Natural killer cell (primary cell): ENCODE data around the gene HOXC9. TPM values are rescaled to one million over a fixed set of nuclear protein-coding genes. Genes with fewer than 3 reads are reported as not detected.

Experiments used
- ATAC-seq, 3 donors: fragments of 150-1000 bp in 2 of 3; fragments of 200-7000 bp in 1 of 3; cut with Tn5 transposase; 1 replicate in 1 of 3; 2 replicates in 2 of 3; pipeline ENCODE4 v1.10.0; 2021; ENCODE audit warnings: mild to moderate bottlenecking in 2 of 3, moderate library complexity in 2 of 3
- DNase-seq, 2 donors: peaks; one replicate each; pipeline versions ENCODE4 v3.0.0 to v3.0.0-alpha.2; 2013 to 2021; ENCODE audit warnings: mixed read lengths in 1 of 2
- H3K27ac ChIP-seq: one replicate; pipeline ENCODE4 v1.5.1; 2013; ENCODE audit warnings: mild to moderate bottlenecking, low read length
- H3K27me3 ChIP-seq: one replicate; pipeline ENCODE4 v1.6.1; 2013; ENCODE audit warnings: low read length; ENCODE audit not compliant: control insufficient read depth, insufficient read depth
- H3K36me3 ChIP-seq: one replicate; pipeline ENCODE4 v1.6.1; 2013; ENCODE audit warnings: low read length; ENCODE audit not compliant: control insufficient read depth, insufficient read depth
- H3K4me1 ChIP-seq: one replicate; pipeline ENCODE4 v1.6.1; 2013; ENCODE audit warnings: low read length; ENCODE audit not compliant: control insufficient read depth, insufficient read depth
- H3K4me3 ChIP-seq: one replicate; pipeline ENCODE4 v1.5.1; 2013; ENCODE audit warnings: low read length
- H3K9me3 ChIP-seq: one replicate; pipeline ENCODE4 v1.6.1; 2013; ENCODE audit warnings: low read length; ENCODE audit not compliant: control insufficient read depth, insufficient read depth
- H3K27ac Mint-ChIP-seq, 2 donors: one replicate each; pipeline ENCODE4 v1.8.0; 2022; ENCODE audit warnings: mild to moderate bottlenecking in 2 of 2, mixed read lengths in 2 of 2, moderate library complexity in 1 of 2
- H3K27me3 Mint-ChIP-seq, 2 donors: one replicate each; pipeline ENCODE4 v1.8.0; 2022; ENCODE audit warnings: low read depth in 2 of 2, mixed read lengths in 2 of 2
- H3K36me3 Mint-ChIP-seq: one replicate; pipeline ENCODE4 v1.8.0; 2022; ENCODE audit warnings: mixed read lengths
- H3K4me1 Mint-ChIP-seq, 2 donors: one replicate each; pipeline ENCODE4 v1.8.0; 2022; ENCODE audit warnings: mixed read lengths in 2 of 2
- H3K4me3 Mint-ChIP-seq: one replicate; pipeline ENCODE4 v1.8.0; 2022; ENCODE audit warnings: mild to moderate bottlenecking, moderate library complexity, mixed read lengths
- H3K9me3 Mint-ChIP-seq, 2 donors: one replicate each; pipeline ENCODE4 v1.8.0; 2022; ENCODE audit warnings: mixed read lengths in 2 of 2
- WGBS: methylation state at CpG from one replicate; pipeline ENCODE4 v1.1.7; 2013; ENCODE audit warnings: missing lambda C conversion rate; ENCODE audit not compliant: insufficient coverage; 5-methylcytosine and 5-hydroxymethylcytosine counted together
- intact Hi-C: fragments of 100-400 bp; cut with micrococcal nuclease; formaldehyde crosslinking; loops from one replicate; pipeline ENCODE4 v1.14.2; 2022
- total RNA-seq, 4 donors: library from RNA; stranded (reverse); fragments of 120-200 nt in 1 of 4; gene quantifications; one replicate each; pipeline versions ENCODE4 v1.2.3 to v1.2.4, GENCODE V29; 2013 to 2022
- TF ChIP-seq, protein P1 (sequence below): fragments of 200-600 bp; IDR thresholded peaks from one replicate; pipeline ENCODE4 v1.8.0; 2022; ENCODE audit warnings: antibody characterized with exemption

HOXC9 gene
- total RNA-seq, 3 donors from 2014 or later (not counting 1 experiment from before 2014, with no cell fraction given) = not detected

GRCh38 chr12:53978477-53979356 is 21.2 kb upstream of the HOXC9 start:
- no peak overlapping the region for H3K4me3 ChIP-seq
- no peaks in the 10 kb centered on the region for H3K36me3 Mint-ChIP-seq
- no peak for DNase-seq
- no peaks in the 10 kb centered on the region for H3K36me3 ChIP-seq
- peaks cover 11 to 22% of the 10 kb centered on the region in 2 donors for H3K4me1 Mint-ChIP-seq
- intact Hi-C loops = loop anchor here (5.0 kb wide), 1 partner anchor 34 kb away; no protein-coding TSS in a partner anchor
- no peak for ATAC-seq
- TF ChIP-seq, protein P1, sequence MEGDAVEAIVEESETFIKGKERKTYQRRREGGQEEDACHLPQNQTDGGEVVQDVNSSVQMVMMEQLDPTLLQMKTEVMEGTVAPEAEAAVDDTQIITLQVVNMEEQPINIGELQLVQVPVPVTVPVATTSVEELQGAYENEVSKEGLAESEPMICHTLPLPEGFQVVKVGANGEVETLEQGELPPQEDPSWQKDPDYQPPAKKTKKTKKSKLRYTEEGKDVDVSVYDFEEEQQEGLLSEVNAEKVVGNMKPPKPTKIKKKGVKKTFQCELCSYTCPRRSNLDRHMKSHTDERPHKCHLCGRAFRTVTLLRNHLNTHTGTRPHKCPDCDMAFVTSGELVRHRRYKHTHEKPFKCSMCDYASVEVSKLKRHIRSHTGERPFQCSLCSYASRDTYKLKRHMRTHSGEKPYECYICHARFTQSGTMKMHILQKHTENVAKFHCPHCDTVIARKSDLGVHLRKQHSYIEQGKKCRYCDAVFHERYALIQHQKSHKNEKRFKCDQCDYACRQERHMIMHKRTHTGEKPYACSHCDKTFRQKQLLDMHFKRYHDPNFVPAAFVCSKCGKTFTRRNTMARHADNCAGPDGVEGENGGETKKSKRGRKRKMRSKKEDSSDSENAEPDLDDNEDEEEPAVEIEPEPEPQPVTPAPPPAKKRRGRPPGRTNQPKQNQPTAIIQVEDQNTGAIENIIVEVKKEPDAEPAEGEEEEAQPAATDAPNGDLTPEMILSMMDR = no peak
- H3K27me3 ChIP-seq = peaks cover 83% of the 10 kb centered on the region
- no peak overlapping the region for H3K27ac Mint-ChIP-seq
- no peak overlapping the region for H3K27ac ChIP-seq
- H3K27me3 Mint-ChIP-seq = peaks cover 80 to 82% of the 10 kb centered on the region in 2 donors
- no peak overlapping the region for H3K4me3 Mint-ChIP-seq
- WGBS = 24% methylated on average over 11 of the region's 15 CpGs
- H3K9me3 ChIP-seq = no peaks in the 10 kb centered on the region
- peaks cover 24% of the 10 kb centered on the region for H3K4me1 ChIP-seq
- H3K9me3 Mint-ChIP-seq = no peaks in the 10 kb centered on the region

DNA sequence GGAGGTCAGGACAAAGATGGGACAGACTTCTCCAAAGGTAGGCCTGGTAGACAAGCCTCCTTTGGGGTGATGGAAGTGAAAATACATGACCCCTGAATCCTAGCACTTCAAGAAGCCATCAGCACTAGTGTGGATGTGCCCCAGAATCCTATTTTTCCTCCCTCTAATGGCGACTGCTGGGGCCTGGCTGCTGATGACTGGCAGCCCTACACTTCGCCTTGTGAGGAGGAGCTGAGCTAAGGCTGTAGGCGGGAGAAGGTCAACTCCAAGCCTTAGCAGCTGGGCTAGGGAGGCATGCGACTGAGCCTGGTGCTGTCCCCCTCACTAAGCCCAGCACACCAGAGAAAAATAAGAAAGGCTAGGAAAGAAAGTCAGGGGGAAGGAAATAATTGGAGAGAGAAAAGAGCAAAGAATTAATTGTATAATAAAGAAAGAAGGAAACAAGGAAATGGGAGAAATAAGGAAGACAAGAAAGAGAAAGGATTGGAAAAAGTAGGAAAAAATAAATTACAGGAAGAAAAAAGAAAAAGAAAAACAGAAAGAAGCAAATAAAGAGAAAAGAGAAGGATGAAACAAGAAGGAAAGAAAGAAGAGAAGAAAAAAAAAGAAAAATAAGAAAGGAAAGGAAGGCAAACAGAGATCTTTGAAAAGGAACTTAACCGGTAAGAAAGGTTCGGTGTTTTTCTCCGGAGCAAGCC is 19.7 kb upstream of the HOXC9 start:
- H3K4me3 ChIP-seq = no peak overlapping the region
- Mint-ChIP-seq H3K27ac (no peak overlapping the region), H3K36me3 (no peaks in the 10 kb centered on the region), H3K9me3 (no peaks in the 10 kb centered on the region), H3K4me3 (no peak overlapping the region), H3K4me1 (peaks cover 10 to 21% of the 10 kb centered on the region in 2 donors), H3K27me3 (peaks cover 84 to 91% of the 10 kb centered on the region in 2 donors)
- H3K36me3 ChIP-seq = no peaks in the 10 kb centered on the region
- H3K9me3 ChIP-seq = peaks cover 1% of the 10 kb centered on the region
- TF ChIP-seq, protein P1 = no peak
- no peak for DNase-seq
- H3K4me1 ChIP-seq = peaks cover 16% of the 10 kb centered on the region
- peaks cover 82% of the 10 kb centered on the region for H3K27me3 ChIP-seq
- intact Hi-C loops = loop anchor here (10.0 kb wide), 1 partner anchor 185 kb away; no protein-coding TSS in a partner anchor
- ATAC-seq = no peak
- no peak overlapping the region for H3K27ac ChIP-seq
- WGBS = 17% methylated on average over 6 of the region's 7 CpGs

DNA sequence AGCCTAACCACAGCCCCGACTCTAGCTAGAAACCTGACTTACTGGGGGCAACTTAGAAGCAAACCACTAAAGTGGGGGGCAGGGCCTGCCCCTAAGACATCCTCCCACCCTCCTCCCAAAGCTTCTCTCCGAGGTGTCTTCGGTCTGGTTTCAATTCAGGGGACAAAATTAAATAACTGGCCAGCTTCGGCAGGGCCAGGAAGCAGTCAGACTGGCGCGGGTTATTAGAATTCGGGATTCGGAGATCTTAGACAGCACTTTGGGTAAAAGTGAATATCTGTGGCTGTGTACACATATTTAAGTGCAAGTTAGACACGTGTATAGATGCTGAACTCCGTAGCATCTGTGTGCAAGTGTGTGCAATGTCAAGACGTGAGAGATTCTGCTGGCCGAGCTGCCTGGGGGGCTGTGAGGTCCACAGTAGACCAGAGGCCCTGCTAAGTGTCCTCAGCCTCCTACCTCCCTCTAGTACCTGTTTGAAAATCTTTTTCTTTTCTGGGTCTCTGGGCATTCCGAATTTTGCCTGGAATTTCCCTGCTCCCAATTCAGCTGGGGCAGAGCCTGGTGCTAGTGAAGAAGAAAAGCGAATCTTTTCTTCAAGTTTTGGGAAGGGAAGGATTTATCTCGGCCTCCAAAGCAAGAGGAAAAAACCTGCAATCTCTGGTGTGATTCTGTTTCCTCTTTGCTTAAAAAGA is 19.0 kb upstream of the HOXC9 start:
- WGBS = 20% methylated on average over 14 of the region's 15 CpGs
- no peak for ATAC-seq
- H3K27me3 Mint-ChIP-seq = peaks cover 82 to 89% of the 10 kb centered on the region in 2 donors
- DNase-seq = no peak
- peaks cover 15 to 20% of the 10 kb centered on the region in 2 donors for H3K4me1 Mint-ChIP-seq
- Histone ChIP-seq H3K27me3 (peaks cover 82% of the 10 kb centered on the region), H3K36me3 (no peaks in the 10 kb centered on the region), H3K27ac (no peak overlapping the region), H3K4me1 (peaks cover 17% of the 10 kb centered on the region), H3K4me3 (no peak overlapping the region), H3K9me3 (peaks cover 5% of the 10 kb centered on the region)
- H3K4me3 Mint-ChIP-seq = no peak overlapping the region
- H3K27ac Mint-ChIP-seq = no peak overlapping the region
- H3K9me3 Mint-ChIP-seq = no peaks in the 10 kb centered on the region
- H3K36me3 Mint-ChIP-seq = no peaks in the 10 kb centered on the region
- TF ChIP-seq, protein P1 = no peak
- intact Hi-C loops = loop anchor here (10.0 kb wide), 1 partner anchor 186 kb away; no protein-coding TSS in a partner anchor
